ENCODE data around the gene PIK3AP1.

Gene PIK3AP1

DNA sequence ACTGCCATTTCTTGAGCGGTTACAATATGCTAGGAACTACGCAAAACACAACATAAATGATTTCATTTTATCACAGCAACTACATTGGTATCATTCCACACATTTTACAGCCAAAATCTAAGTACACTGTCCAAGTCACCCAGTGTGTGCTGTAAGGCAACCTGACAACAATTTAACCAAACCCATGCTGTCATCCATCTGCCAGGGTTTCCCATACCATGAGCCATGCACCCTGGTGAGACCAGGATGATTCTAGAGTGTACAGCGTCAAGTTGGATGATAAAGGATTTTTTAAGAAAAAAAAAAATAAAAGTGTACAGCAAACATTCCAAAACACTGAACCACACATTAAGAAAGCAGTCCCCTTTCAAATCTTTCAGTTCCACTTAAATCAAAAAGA lies 52.9 kb downstream of the PIK3AP1 start:
- DNase-seq, result no peak

DNA sequence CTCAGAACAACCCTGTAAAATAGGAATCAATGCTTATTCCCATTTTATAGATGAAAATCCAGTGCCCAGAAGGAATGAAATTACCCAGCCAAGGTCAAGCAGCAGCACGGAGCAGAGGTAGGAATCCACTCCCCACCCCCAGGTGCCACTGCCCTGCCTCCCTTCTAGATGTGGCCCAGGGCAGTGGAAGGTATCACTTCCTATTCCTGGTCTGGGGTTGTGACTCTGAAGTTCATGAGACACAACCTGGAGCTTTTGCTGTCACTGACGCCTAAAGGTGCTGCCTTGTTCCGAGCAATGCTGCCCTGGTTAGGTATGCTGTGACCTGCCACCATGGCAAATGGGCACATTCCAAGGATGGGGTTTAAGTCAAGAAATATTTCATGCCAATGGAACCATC lies 53.6 kb downstream of the PIK3AP1 start:
- DNase-seq, result no peak

DNA sequence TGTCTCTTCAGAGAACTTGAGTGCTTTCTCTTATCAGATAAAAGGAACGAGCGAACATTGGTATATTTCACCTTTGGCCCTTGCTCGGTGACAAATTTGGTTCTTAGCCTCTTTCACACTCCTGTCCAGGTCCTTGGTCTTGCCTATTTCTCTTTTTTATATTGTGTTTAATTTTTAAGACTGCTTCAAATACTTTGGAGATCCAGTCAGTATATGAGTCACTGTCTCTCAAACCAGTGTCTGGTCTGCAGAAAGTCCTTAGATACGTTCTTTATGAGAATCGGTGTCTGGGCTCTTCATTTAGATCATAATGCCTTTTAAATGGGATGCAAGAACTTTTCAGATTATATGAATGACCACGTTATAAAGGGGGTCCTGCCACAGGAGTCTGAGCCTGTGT lies 55.0 kb downstream of the PIK3AP1 start:
- no peak for DNase-seq

DNA sequence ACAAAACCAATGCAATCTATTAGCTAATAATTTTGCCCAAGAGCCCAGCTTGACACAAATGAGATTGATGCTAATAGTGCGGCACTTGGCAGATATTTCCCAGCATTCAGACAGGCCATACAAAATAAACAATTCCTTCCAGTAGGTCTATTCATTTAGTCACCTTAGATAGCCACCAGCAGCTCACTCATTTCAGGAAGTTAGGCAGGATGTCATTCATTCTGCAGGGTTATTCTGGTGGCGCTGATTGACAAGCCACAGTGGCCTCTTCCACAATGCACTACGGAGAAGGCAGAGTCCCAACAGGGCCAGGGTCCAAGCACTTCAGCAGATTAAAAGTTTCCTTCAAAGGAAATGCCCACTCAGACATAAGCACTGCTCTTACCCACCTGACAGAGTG lies 55.8 kb downstream of the PIK3AP1 start:
- no peak for DNase-seq

DNA sequence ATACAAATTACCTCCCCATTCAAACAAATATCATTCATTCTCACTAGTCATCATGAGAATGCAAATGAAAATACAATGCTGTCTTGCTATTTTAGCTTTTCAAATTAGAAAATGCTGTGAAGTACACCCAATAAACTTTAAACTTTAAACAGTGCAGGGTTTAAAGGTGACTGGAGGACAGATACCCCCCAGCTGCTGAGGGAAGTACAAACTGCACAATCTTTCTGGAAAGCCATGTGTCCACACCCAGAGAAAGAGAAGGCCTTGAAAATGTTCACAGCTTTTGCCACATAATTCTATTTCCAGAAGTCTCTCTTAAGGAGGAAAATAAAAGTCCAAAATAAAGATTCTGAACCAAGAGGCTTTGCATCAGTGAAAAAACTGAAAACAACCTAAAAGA lies 56.5 kb downstream of the PIK3AP1 start:
- DNase-seq, result no peak

DNA sequence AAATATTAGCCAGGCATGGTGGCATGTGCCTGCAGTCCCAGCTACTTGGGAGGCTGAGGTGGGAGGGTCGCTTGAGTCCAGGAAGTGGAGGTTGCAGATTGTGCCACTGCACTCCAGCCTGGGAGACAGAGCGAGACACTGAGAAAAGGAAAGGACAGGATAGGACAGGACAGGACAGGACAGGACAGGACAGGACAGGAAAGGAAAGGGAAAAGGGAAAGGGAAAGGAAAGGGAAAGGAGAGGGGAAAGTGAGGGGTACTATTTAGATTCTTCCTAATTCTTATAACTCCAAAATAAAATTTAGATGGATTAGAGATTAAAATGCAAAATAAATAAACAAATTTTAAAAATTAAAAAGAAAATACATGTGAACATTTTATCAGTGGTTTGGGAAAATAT lies 58.7 kb downstream of the PIK3AP1 start:
- DNase-seq, result no peak

DNA sequence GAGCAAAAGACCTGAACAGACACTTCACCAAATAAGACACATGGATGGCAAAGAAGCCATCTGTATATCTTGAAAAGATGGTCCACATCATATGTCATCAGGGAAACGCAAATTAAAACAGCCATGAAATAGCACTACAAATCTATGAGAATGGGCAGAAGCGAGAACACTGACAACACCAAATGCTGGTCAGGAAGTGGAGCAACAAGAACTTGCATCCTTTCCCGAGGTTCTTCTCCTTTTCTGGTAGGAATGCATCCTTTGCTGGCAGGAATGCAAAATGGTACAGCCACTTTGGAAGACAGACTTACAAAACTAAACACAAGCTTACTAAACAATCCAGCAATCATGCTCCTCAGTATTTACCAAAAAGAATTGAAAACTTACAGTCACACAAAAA lies 60.0 kb downstream of the PIK3AP1 start:
- DNase-seq, result no peak

DNA sequence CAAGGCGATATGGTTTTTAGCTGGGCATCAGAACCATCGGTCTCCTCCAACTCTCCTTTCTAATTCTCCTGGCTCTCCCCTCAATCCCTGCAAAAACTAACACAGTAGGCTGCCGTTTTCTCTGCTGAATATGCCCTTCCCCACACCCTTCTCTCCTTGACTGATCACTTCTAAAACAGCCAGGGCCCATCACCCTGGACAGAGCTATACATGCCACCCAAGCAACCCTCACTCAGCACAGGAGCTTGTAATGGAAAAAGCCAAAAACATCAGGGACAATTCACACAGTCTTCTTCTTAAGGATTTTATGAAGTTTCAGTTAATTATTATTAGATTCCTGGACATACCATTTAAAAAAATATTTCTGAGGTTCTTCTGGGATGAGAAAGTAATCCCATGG lies 61.5 kb downstream of the PIK3AP1 start:
- no peak for DNase-seq

DNA sequence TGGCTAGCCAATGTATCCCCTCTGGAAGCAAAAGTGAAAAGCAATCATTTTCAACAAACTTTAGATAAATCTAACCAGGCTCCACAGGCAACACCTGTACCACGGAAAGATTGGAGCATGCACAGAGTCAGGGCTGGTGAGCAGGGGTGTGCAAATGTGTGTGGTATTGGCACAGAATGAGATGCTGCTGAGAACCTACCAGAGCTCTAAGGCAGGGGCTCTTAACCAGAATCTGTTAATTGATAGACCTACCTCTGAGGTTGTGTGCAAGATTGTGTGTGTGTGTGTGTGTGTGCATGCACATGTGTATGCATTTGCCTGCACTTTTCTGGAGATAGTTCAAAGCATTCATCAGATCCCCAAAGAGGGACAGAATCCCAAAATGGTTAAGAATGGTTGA lies 62.9 kb downstream of the PIK3AP1 start:
- DNase-seq, result no peak

DNA sequence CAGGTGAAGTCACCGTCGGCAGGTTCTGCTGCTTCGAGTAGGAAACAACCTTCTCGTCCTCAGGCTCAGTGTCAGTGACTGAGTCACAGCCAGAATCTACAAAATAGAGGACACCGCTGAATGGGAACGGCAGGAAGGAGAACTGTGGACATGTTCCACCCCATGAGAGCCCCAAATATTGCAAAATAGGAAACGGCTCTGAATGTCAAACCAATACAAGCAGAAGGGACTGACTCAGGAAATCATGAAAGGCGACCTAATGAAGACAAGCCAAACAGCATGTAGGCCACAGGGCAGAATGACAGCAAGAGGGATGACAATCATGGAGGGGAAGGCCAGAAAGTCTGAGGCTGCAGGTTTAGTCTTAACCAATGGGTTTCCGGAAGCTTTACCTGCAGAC lies 63.5 kb downstream of the PIK3AP1 start:
- DNase-seq, result no peak

DNA sequence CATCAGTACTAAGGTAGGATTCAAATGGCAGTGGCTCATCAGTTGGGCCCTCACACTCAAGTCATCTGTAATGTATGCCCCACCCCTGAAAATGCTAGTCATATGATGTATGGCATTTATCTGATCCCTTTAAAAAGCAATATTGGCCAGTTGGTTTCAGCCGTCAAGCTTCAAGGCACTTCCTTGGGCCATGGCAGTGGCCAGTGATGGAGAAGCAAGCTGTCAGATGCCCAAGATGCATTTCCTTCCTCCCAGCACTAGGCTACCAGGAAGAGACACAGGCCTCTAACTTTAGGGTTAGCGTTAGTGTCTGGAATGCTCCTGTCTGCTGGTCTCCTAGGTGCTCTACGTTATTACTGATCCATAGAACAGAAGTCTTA lies 64.1 kb downstream of the PIK3AP1 start:
- no peak for DNase-seq

DNA sequence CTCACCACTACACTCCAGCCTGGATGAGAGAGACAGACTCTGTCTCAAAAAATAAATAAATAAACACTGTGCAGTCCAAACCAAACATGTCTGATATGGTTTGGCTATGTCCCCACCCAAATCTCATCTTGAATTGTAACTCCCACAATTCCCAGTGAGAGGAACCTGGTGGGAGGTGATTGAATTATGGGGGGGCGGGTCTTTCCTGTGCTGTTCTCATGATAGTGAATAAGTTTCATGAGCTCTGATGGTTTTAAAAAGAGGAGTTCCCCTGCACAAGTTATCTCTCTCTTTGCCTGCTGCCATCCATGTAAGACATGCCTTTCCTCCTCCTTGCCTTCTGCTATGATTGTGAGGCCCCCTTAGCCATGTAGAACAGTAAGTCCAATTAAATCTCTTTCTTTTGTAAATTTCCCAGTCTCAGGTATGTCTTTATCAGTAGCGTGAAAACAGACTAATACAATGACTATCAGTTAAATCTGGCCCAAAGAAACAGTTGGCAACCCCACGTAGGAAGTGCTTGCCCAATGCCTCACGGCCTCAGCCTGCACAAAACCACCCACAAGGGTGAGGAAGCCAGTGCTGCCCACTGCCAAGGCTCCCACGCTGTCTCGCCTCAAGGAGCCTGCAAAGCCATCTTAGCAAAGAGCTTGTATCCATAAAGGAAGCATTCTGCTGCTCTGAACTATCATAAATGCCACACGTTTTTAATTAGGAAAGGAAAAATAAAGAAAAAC lies 64.7 kb downstream of the PIK3AP1 start:
- no peak for DNase-seq

DNA sequence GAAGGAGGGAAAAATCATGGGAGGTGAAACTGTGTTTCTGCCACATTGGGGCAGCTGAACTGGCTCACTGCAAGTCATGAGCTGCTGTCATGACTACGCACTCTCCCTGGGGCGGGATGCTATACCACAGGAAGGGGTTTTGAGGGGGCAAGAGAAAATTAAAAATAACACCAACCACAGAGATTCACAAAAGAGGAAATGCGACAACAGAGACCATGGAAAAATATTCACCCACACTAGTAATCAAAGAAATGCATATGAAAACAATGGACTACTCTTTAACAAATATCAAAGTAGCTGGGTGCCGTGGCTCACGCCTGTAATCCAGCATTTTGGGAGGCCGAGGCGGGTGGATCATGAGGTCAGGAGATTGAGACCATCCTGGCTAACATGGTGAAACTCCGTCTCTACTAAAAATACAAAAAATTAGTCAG lies 68.3 kb downstream of the PIK3AP1 start:
- no peak for DNase-seq

DNA sequence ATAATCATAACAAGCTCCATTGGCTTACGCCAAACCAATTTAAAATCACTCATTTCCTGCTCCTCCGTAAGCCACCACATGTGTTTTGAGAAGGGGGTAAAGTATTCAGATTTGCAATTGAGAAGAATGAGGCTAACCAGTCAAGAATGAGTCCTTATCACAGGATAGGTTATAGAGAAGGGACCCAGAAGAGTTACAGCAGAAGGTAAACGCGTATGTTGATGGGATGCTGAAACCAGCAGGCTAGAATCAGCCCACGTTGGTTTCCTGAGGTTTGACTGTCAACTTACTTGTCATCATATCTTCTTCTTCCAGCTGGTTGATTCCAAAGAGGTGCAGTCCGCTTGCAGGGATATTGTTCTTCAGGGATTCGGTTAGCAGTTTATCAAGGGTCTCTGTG lies 69.4 kb downstream of the PIK3AP1 start:
- DNase-seq, result no peak

DNA sequence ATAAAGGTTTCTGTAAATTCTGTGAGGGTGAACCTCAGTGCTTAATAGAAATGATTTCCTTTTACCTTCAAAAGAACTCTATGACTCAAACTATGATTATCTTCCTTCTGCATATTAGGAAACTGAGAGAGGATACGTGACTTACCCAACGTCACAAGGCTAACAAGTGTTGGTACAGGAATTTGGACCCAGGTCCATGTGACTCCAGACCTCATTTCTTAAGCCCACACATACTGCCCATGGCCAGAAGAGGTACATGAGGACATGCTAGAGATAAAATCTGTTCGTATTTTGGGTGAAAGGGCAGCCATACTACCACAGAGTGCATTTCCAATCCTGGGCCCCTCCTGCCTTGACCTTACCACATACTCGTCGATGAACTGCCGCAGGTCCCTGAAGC lies 72.0 kb downstream of the PIK3AP1 start:
- DNase-seq, result no peak

DNA sequence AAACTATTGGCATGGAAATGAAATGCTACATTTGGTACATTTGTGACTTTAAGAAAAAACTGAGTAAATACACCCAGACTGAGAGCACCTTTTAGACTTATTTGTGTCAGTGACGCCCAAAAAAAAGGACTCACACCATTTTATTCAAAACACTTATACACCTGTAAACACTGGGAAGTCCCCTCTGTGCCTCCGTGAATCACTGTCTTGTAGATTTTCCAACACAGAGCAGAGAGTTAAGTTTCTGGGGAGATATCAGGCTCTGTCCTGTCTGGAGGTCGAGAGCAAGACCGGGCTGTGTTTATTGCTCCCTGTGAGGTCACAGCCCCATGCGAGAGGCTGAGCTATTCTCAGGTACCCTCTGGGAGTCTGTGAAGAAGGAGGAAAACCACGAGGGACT lies 72.8 kb downstream of the PIK3AP1 start:
- no peak for DNase-seq

DNA sequence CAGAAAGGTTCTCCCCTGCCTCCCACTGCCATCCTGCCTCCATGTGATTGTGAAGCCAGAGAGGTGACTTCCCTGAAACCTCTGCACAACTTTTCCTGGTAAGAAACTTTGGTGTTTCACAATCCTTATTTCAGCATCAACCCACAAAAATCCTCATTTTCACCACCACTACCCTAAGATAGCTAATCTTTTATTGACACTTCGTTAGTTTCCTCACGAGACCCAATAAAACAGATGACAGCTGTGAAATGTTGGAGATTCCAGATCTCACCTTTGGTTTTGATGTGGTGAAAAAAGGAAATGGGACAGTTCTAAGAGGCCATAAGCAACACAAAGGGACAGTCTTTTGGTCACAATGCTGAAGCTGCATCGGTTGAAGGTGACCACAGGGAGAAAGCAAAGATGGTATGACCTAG lies 73.6 kb downstream of the PIK3AP1 start:
- DNase-seq, result no peak

DNA sequence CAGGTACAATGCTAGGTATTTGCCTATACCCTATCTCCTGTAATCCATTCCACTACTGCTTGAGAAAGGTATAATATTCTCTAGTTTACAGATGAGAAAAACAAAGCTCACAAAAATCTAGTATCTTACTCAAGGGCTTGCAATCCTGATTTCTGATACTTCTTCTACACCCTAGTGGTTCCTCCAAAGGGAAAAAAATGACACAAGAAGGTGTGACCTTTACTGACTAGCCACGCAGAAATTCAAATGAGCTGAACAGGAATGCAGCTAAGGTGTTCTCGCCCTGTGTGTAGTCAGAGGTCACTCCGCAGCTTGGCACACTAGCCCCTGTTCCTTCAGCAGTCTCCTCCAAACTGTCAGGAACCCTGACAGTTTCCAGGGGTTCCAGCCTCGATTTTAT lies 74.0 kb downstream of the PIK3AP1 start:
- DNase-seq, result no peak

DNA sequence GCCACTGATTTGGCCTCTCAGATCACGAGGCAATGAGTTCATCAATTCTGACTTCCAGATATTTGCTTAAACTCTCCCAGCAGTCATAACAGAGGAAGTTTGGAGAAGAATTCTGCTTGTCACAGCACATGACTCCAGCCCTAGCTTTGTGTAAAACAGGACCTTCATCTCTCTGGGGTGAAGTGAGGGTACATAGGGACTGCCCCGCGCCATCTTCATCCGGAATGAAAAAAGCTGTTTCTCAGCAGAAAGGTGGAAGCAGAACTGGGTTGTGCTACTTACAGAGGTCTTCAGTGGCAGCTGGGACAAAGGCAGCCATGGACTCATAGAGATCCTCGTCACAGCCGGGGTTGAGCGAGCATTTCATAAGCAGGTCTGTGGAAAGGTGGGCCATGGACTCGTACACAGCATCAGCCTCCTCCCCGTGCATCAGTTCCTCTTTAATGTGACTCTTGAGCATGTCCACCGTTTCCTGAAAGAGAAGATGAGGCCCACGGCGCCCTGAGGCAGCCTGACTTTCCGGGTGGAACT lies 75.1 kb downstream of the PIK3AP1 start:
- DNase-seq, result no peak

DNA sequence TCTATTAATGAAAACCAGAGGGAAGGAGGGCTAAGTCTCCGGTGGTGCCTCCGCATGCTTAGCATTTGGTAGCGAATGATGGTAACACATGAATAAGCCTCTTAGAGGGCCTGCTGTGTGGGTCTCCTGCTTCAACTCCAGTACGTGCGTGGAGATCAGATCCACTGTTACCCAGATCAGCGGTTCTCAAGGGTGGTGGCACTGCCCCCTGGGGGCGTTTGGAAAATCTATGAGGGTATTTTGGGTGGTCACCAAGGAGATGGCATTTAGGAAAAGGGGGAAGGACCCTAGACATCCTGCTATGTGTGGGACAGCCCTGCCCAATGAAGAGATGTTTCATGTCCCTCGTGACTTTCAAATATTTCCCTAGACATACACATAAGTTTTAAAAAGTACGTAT lies 76.4 kb downstream of the PIK3AP1 start:
- DNase-seq, result no peak

DNA sequence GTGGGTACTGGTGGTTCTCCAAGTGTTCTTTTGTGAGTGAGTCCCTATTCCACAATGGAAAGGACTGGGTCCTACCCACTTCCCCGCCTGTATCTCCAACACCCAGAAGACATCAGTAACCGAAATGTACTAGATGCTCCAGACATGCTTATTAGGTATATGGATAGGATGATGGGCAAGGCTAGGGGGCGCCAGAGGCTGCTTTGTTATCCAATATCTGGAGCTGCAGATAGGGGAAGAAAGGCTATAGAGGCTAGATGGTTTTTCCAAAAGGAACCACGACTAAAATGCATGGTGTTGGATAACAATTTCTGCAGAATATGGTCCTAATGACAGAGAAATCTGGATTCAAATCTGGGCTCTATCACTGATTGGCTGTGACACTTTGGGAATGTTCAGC lies 77.3 kb downstream of the PIK3AP1 start:
- peak; percentile 47 for DNase-seq

DNA sequence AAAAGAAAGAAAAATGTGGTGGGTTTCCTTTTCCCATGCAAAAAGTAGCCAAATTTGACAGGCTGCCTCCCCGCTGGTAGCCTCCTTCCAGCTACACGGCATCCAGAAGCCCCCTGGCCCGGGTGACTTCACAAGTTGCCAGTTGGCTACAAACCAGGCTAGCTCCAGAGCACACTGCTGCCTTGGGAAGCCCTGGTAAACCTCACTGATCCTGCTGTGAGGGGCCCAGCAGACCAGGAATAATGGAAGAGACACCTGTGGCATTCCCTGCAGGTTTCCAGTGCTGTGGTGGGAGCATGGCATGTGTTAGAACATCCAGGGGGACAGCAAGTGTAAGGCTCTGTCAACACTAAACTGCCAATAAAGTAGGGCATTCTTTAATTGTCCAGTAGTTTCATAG lies 77.8 kb downstream of the PIK3AP1 start:
- no peak for DNase-seq

DNA sequence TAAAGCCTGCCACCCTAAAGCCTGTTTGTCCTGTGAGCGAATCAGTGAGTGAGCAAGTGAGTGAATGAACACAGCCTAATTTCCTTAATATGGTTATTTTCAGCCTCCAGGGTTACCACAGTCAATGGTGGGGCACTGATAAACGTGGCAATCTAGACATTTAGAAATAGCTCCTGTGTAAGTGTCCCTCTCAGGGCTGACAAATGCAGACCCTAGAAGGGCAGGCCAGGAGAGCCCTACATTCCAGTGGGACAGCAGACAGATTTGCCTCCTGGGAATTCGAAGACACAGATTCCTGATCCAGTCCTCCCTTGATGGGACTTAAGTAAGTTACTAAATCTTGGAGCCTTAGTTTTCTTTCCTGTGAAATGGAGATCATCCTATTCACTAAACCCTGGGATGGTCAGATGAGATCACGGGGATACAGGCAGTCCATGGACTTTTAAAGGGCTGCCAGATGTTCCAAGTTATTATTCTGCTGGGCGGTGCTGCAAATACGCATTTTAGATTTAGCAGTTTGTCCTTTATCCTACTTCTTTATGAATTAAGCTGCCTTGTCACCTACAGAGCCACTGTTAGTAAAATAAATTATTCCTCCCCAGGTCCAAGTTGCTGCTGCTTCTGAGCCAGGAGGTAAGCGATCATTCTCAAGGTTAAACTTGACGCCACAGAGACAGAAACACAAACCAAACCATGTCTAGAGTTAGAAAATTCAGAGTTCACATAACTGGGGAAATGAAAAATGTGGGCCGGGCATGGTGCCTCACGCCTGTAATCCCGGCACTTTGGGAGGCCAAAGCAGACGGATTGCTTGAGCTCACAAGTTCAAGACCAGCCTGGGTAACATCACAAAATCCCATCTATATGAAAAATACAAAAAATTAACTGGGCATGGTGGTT lies 78.7 kb downstream of the PIK3AP1 start:
- DNase-seq, result no peak

DNA sequence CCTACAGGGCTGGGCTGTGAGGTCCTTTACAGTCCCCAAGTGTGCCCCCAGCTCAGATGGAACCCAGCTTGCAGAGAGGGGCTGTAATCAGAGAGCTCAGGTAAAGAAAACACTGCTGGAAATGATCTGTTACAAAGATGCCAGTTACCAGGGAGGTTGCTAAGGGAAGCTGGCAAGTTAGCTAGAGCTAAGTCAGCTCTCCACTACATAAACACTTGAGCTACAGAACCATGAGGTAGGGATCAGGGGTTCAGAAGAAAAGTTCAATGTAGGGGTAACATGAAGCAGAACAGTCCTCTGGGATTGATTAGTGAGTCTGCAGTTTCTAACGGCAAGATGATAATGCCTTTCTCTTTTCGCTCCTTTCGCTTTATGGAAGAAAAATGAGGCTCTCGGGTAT lies 80.4 kb downstream of the PIK3AP1 start:
- no peak for DNase-seq

All from stimulated activated CD4-positive, alpha-beta T cell treated with anti-CD3 and anti-CD28 coated beads, Interleukin-4, amount 100 ng/mL, for 1 hour (primary cell).